GM12878 (cell line): ENCODE measurements around the gene GPRC5D. TPM values are rescaled to one million over a fixed set of nuclear protein-coding genes. Genes with fewer than 3 reads are reported as not detected.

ENCODE experiments used
- ATAC-seq: fragments of 200-7000 bp; cut with Tn5 transposase; 3 replicates; pipeline ENCODE4 v1.9.1; 2020; ENCODE audit warnings: mild to moderate bottlenecking, moderate library complexity
- BruUV-seq: library from RNA; stranded (reverse); fragments of 400-500 nt; replicated peaks from 2 replicates; lab custom pipeline; 2021; lab: Mats Ljungman, UMichigan
- CTCF ChIA-PET: fragments of 300-600 bp; sonication (Branson Sonifier 250); formaldehyde crosslinking; extraction: SDS; loops from one replicate; lab custom pipeline; 2021; ENCODE audit warnings: inconsistent platforms; lab: Yijun Ruan, JAX
- POLR2A ChIA-PET: fragments of 350-600 bp; formaldehyde crosslinking; extraction: SDS; loops from one replicate; lab custom pipeline; 2021; ENCODE audit warnings: inconsistent platforms; lab: Charles Lee
- RAD21 ChIA-PET: fragments of 300-600 bp; sonication (Branson Sonifier 250); formaldehyde crosslinking; loops from one replicate; lab custom pipeline; 2023; ENCODE audit warnings: antibody characterized with exemption; ENCODE audit not compliant: unreplicated experiment; lab: Charles Lee
- SMC1A ChIA-PET: fragments of 300-600 bp; sonication (Branson Sonifier 250); formaldehyde crosslinking; loops from one replicate; lab custom pipeline; 2023; ENCODE audit not compliant: unreplicated experiment, uncharacterized antibody; lab: Charles Lee
- DNase-seq: peaks from one replicate; pipeline ENCODE4 v3.0.0-alpha.2; 2011; ENCODE audit warnings: low read depth, low spot score
- FAIRE-seq: peaks from 3 replicates; lab custom pipeline; 2011; peaks lifted over from hg19 to GRCh38; lab: Jason Lieb, UNC
- H2AFZ ChIP-seq: 2 replicates; pipeline ENCODE4 v1.6.0; 2011; ENCODE audit warnings: low read depth, low read length, control low read depth; ENCODE audit not compliant: control insufficient read depth
- H3K27ac ChIP-seq: 2 replicates; pipeline ENCODE4 v1.5.1; 2011; ENCODE audit warnings: control low read depth; ENCODE audit not compliant: control insufficient read depth, insufficient read depth
- H3K27me3 ChIP-seq, 2 experiments: replicated peaks in 1 of 2; 2 replicates each; pipeline versions ENCODE4 v1.6.0 to v1.6.1; 2011; ENCODE audit warnings: low read length in 1 of 2; ENCODE audit not compliant: control insufficient read depth in 2 of 2, insufficient read depth in 2 of 2
- H3K36me3 ChIP-seq, 2 experiments: 2 replicates each; pipeline ENCODE4 v1.5.1; 2011; ENCODE audit warnings: low read length in 1 of 2; ENCODE audit not compliant: control insufficient read depth in 2 of 2, insufficient read depth in 2 of 2
- H3K4me1 ChIP-seq: 2 replicates; pipeline ENCODE4 v1.6.1; 2011; ENCODE audit warnings: mild to moderate bottlenecking, low read length, moderate library complexity, mixed read lengths; ENCODE audit not compliant: control insufficient read depth, insufficient read depth
- H3K4me2 ChIP-seq: 2 replicates; pipeline ENCODE4 v1.6.0; 2011; ENCODE audit warnings: control low read depth; ENCODE audit not compliant: control insufficient read depth, insufficient read depth
- H3K4me3 ChIP-seq: fragments of 200-600 bp; sonication (generic); 2 replicates; pipeline ENCODE4 v1.5.1; 2016
- H3K79me2 ChIP-seq: 2 replicates; pipeline ENCODE4 v1.6.0; 2011; ENCODE audit warnings: low read length; ENCODE audit not compliant: control insufficient read depth, insufficient read depth
- H3K9ac ChIP-seq: 2 replicates; pipeline ENCODE4 v1.8.0; 2011; ENCODE audit warnings: low read length, control low read depth, mixed read lengths; ENCODE audit not compliant: control insufficient read depth, insufficient read depth
- H3K9me3 ChIP-seq: replicated peaks from 3 replicates; pipeline ENCODE4 v1.5.1; 2011; ENCODE audit warnings: mild to moderate bottlenecking, low read length; ENCODE audit not compliant: control insufficient read depth, insufficient read depth
- H4K20me1 ChIP-seq: 2 replicates; pipeline ENCODE4 v1.6.0; 2011; ENCODE audit not compliant: control insufficient read depth, insufficient read depth
- ASH2L ChIP-seq: fragments of 300-600, 200-600 bp; sonication (generic); IDR thresholded peaks from 2 replicates; pipeline ENCODE4 v1.6.1; 2017; ENCODE audit warnings: low read depth, mild to moderate bottlenecking, borderline replicate concordance
- BCL11A ChIP-seq: IDR thresholded peaks from 2 replicates; pipeline ENCODE4 v1.6.1; 2011; ENCODE audit warnings: low read depth, low read length
- CHD2 ChIP-seq: IDR thresholded peaks from 2 replicates; pipeline ENCODE4 v1.6.1; 2011; ENCODE audit warnings: low read depth, low read length, improper control_type of control experiment, borderline replicate concordance
- EGR1 ChIP-seq, 2 experiments: IDR thresholded peaks; 1 replicate in 1 of 2; 2 replicates in 1 of 2; pipeline ENCODE4 v1.6.1; 2011 to 2012; ENCODE audit warnings: low read depth in 2 of 2, low read length in 2 of 2, borderline replicate concordance in 1 of 2, mild to moderate bottlenecking in 1 of 2, moderate library complexity in 1 of 2
- HDAC6 ChIP-seq: fragments of 200-600 bp; sonication (generic); IDR thresholded peaks from one replicate; pipeline ENCODE4 v1.8.0; 2017; ENCODE audit warnings: antibody characterized with exemption; ENCODE audit not compliant: unreplicated experiment
- JUNB ChIP-seq: IDR thresholded peaks from 2 replicates; pipeline ENCODE4 v1.6.1; 2016; ENCODE audit warnings: antibody characterized with exemption, mild to moderate bottlenecking
- MEF2A ChIP-seq: IDR thresholded peaks from 2 replicates; pipeline ENCODE4 v1.6.1; 2011; ENCODE audit warnings: low read depth, mild to moderate bottlenecking, low read length, moderate library complexity; ENCODE audit not compliant: insufficient read depth
- POU2F2 ChIP-seq: IDR thresholded peaks from 3 replicates; pipeline ENCODE4 v1.6.1; 2011; ENCODE audit warnings: low read depth, mild to moderate bottlenecking, low read length, borderline replicate concordance
- SMAD1 ChIP-seq: fragments of 450-650 bp; IDR thresholded peaks from 2 replicates; pipeline ENCODE4 v1.6.1; 2018; ENCODE audit warnings: mild to moderate bottlenecking, low read depth; ENCODE audit not compliant: partially characterized antibody
- ZNF24 ChIP-seq: fragments of 450-650 bp; IDR thresholded peaks from 2 replicates; pipeline ENCODE4 v1.6.1; 2017; ENCODE audit warnings: antibody characterized with exemption, mild to moderate bottlenecking
- ZNF622 ChIP-seq: fragments of 450-650 bp; IDR thresholded peaks from 2 replicates; pipeline ENCODE4 v1.6.1; 2017; ENCODE audit warnings: mild to moderate bottlenecking, inconsistent platforms
- WGBS: methylation state at CpG from one replicate; pipeline ENCODE4 v1.1.6; 2016; ENCODE audit warnings: low lambda C conversion rate; ENCODE audit not compliant: insufficient replicate concordance, insufficient coverage; ENCODE audit errors: missing lambda C conversion rate; 5-methylcytosine and 5-hydroxymethylcytosine counted together
- in situ Hi-C: fragments of 300-500 bp; cut with MboI; formaldehyde crosslinking; loops from 9 replicates; pipeline ENCODE4 v1.14.3; 2018; ENCODE audit warnings: mixed read lengths
- intact Hi-C: fragments of 100-400 bp; cut with micrococcal nuclease; formaldehyde crosslinking; loops from one replicate; pipeline ENCODE4 v1.14.2; 2022; ENCODE audit not compliant: unreplicated experiment
- polyA plus RNA-seq, 11 experiments: library from polyadenylated mRNA; depleted of rRNA in 4 of 11; unstranded in 6 of 11; stranded (reverse) in 5 of 11; fragments of >200 nt; fragmentation: Nextera tagmentation in 4 of 11; fragmentation: Illumina TruSeq in 1 of 11; extraction: Ambion mirVana in 4 of 11; extraction: Trizol in 1 of 11; gene quantifications; 1 replicate in 1 of 11; 2 replicates in 10 of 11; pipeline versions ENCODE4 v1.2.1 to v1.2.3, GENCODE V29; 2011 to 2016; ENCODE audit warnings: inconsistent platforms in 2 of 11, missing spikeins in 2 of 11, low read depth in 1 of 11
- total RNA-seq, 4 experiments: library from RNA; depleted of rRNA in 3 of 4; stranded (reverse); fragments of >200 nt in 3 of 4; fragmentation: Illumina TruSeq in 1 of 4; extraction: Trizol in 1 of 4; gene quantifications; 2 replicates each; pipeline versions ENCODE4 v1.2.1 to v1.2.3, GENCODE V29; 2013 to 2021
- TF ChIP-seq, protein P1 (sequence below): fragments of 450-650 bp; formaldehyde crosslinking; IDR thresholded peaks from 2 replicates; pipeline ENCODE4 v1.4.0; 2020; ENCODE audit warnings: mild to moderate bottlenecking, moderate library complexity
- TF ChIP-seq, protein P2 (sequence below): IDR thresholded peaks from 2 replicates; pipeline ENCODE4 v1.6.1; 2011; ENCODE audit warnings: mild to moderate bottlenecking, low read depth, low read length, moderate library complexity; ENCODE audit not compliant: insufficient replicate concordance

The GPRC5D gene
- total and polyA plus RNA-seq, 10 of the 15 experiments (the other 5 are each of a cell fraction or from before 2014, with no cell fraction given), result 0.18 to 0.90 (median 0.37) TPM; not detected in 3

DNA sequence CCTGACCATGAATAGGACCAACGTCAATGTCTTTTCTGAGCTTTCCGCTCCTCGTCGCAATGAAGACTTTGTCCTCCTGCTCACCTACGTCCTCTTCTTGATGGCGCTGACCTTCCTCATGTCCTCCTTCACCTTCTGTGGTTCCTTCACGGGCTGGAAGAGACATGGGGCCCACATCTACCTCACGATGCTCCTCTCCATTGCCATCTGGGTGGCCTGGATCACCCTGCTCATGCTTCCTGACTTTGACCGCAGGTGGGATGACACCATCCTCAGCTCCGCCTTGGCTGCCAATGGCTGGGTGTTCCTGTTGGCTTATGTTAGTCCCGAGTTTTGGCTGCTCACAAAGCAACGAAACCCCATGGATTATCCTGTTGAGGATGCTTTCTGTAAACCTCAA is 43.3 kb downstream of the GPRC5D start:
- no peak overlapping the region for H3K27ac ChIP-seq
- no TSS peak for BruUV-seq
- TF ChIP-seq POU2F2, result no peak
- no peak for TF ChIP-seq ZNF24
- no peak for TF ChIP-seq BCL11A
- TF ChIP-seq MEF2A, result no peak
- no peak for TF ChIP-seq JUNB
- TF ChIP-seq, all 136 proteins: peak for 0
- POLR2A ChIA-PET, result no interaction called here
- RAD21 ChIA-PET, result no interaction called here
- H3K36me3 ChIP-seq, result no peaks in the 10 kb centered on the region
- ATAC-seq, result no peak
- CTCF ChIA-PET, result interaction anchor here (0.9 to 1.2 kb wide), 2 partner anchors 75 to 303 kb away, joined by 4 to 5 read pairs; no protein-coding TSS in a partner anchor
- in situ Hi-C loops, result no loop called here
- SMC1A ChIA-PET, result no interaction called here
- H2AFZ ChIP-seq, result no peak overlapping the region
- no peak for FAIRE-seq
- WGBS, result 65% methylated on average over 12 of the region's 12 CpGs
- no peaks in the 10 kb centered on the region for H3K79me2 ChIP-seq
- no peak overlapping the region for H3K4me3 ChIP-seq
- no peak overlapping the region for H3K4me2 ChIP-seq
- DNase-seq, result no peak
- peaks cover 5% of the 10 kb centered on the region; the same call in 1 of the 2 replicates for H3K4me1 ChIP-seq
- intact Hi-C loops, result no loop called here
- no peak overlapping the region for H3K9ac ChIP-seq
- no peaks in the 10 kb centered on the region for H3K9me3 ChIP-seq
- H3K27me3 ChIP-seq, result no peaks in the 10 kb centered on the region; a peak in 1 of 4 replicates
- no peaks in the 10 kb centered on the region for H4K20me1 ChIP-seq

GRCh38 chr12:12908252-12908651 is 43.7 kb downstream of the GPRC5D start:
- ChIA-PET SMC1A (no interaction called here), CTCF (interaction anchor here (1.2 kb wide), 1 partner anchor 304 kb away, joined by 5 read pairs; no protein-coding TSS in a partner anchor), POLR2A (no interaction called here), RAD21 (no interaction called here)
- Histone ChIP-seq H3K79me2 (no peaks in the 10 kb centered on the region), H3K9me3 (no peaks in the 10 kb centered on the region), H3K4me1 (peaks cover 5% of the 10 kb centered on the region; the same call in 1 of the 2 replicates), H3K9ac (no peak overlapping the region), H4K20me1 (no peaks in the 10 kb centered on the region), H3K36me3 (no peaks in the 10 kb centered on the region), H2AFZ (no peak overlapping the region), H3K4me3 (no peak overlapping the region), H3K27ac (no peak overlapping the region), H3K4me2 (no peak overlapping the region), H3K27me3 (no peaks in the 10 kb centered on the region; a peak in 1 of 4 replicates)
- ATAC-seq (no peak), DNase-seq (no peak), FAIRE-seq (no peak)
- no TSS peak for BruUV-seq
- in situ Hi-C loops, result no loop called here
- WGBS, result 47% methylated on average over 14 of the region's 14 CpGs
- intact Hi-C loops, result no loop called here
- TF ChIP-seq, protein P1, sequence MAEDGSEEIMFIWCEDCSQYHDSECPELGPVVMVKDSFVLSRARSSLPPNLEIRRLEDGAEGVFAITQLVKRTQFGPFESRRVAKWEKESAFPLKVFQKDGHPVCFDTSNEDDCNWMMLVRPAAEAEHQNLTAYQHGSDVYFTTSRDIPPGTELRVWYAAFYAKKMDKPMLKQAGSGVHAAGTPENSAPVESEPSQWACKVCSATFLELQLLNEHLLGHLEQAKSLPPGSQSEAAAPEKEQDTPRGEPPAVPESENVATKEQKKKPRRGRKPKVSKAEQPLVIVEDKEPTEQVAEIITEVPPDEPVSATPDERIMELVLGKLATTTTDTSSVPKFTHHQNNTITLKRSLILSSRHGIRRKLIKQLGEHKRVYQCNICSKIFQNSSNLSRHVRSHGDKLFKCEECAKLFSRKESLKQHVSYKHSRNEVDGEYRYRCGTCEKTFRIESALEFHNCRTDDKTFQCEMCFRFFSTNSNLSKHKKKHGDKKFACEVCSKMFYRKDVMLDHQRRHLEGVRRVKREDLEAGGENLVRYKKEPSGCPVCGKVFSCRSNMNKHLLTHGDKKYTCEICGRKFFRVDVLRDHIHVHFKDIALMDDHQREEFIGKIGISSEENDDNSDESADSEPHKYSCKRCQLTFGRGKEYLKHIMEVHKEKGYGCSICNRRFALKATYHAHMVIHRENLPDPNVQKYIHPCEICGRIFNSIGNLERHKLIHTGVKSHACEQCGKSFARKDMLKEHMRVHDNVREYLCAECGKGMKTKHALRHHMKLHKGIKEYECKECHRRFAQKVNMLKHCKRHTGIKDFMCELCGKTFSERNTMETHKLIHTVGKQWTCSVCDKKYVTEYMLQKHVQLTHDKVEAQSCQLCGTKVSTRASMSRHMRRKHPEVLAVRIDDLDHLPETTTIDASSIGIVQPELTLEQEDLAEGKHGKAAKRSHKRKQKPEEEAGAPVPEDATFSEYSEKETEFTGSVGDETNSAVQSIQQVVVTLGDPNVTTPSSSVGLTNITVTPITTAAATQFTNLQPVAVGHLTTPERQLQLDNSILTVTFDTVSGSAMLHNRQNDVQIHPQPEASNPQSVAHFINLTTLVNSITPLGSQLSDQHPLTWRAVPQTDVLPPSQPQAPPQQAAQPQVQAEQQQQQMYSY (CRISPR knock-in tag), result no peak
- no peak for TF ChIP-seq ZNF622
- no peak for TF ChIP-seq CHD2
- TF ChIP-seq, protein P2, sequence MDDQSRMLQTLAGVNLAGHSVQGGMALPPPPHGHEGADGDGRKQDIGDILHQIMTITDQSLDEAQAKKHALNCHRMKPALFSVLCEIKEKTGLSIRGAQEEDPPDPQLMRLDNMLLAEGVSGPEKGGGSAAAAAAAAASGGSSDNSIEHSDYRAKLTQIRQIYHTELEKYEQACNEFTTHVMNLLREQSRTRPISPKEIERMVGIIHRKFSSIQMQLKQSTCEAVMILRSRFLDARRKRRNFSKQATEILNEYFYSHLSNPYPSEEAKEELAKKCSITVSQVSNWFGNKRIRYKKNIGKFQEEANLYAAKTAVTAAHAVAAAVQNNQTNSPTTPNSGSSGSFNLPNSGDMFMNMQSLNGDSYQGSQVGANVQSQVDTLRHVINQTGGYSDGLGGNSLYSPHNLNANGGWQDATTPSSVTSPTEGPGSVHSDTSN, result no peak
- TF ChIP-seq ASH2L, result no peak
- TF ChIP-seq HDAC6, result no peak
- TF ChIP-seq SMAD1, result no peak
- TF ChIP-seq POU2F2, result no peak
- no peak for TF ChIP-seq EGR1 (IDR thresholded peaks at IDR 0.05; ENCODE audit: borderline replicate concordance in 1 of 2, low read depth in 2 of 2, low read length in 2 of 2)
